ENCODE results near the gene B3GNT3.

Gene B3GNT3

GRCh38 chr19:17842663-17843291, 47.8 kb downstream of the B3GNT3 start:
- H3K4me3 ChIP-seq (replicated peaks in 1 of 2; ENCODE audit: low read depth in 2 of 2, low read length in 2 of 2) = peak overlapping the region; percentile 21 to 37
- no peak for DNase-seq (ENCODE audit: low read depth in 2 of 2)
- TF ChIP-seq CTCF (IDR thresholded peaks at IDR 0.05; ENCODE audit: low read depth, low read length) = no peak

- TF ChIP-seq CTCF (IDR thresholded peaks at IDR 0.05; ENCODE audit: low read depth, low read length) = no peak
- H3K4me3 ChIP-seq (replicated peaks in 1 of 2; ENCODE audit: low read depth in 2 of 2, low read length in 2 of 2) = no peak overlapping the region
- DNase-seq (ENCODE audit: low read depth in 2 of 2) = no peak
Measured at GRCh38 chr19:17843292-17843827, 48.4 kb downstream of the B3GNT3 start.

- no peak overlapping the region for H3K4me3 ChIP-seq (replicated peaks in 1 of 2; ENCODE audit: low read depth in 2 of 2, low read length in 2 of 2)
- no peak for TF ChIP-seq CTCF (IDR thresholded peaks at IDR 0.05; ENCODE audit: low read depth, low read length)
- DNase-seq (ENCODE audit: low read depth in 2 of 2) = no peak
Measured at GRCh38 chr19:17843908-17844490, 49.1 kb downstream of the B3GNT3 start.

GRCh38 chr19:17846146-17846545, 51.2 kb downstream of the B3GNT3 start:
- no peak for DNase-seq (ENCODE audit: low read depth in 2 of 2)
- no peak for TF ChIP-seq CTCF (IDR thresholded peaks at IDR 0.05; ENCODE audit: low read depth, low read length)
- H3K4me3 ChIP-seq (replicated peaks in 1 of 2; ENCODE audit: low read depth in 2 of 2, low read length in 2 of 2) = no peak overlapping the region

- DNase-seq (ENCODE audit: low read depth in 2 of 2) = peak; percentile 80 to 87
- TF ChIP-seq CTCF (IDR thresholded peaks at IDR 0.05; ENCODE audit: low read depth, low read length) = no peak
- H3K4me3 ChIP-seq (replicated peaks in 1 of 2; ENCODE audit: low read depth in 2 of 2, low read length in 2 of 2) = peak within 1 kb of the TSS; percentile 45 to 50
Measured at GRCh38 chr19:17847538-17848366, 52.8 kb downstream of the B3GNT3 start, which contains the start of gene JAK3. JAK3 (minus strand) TSS chr19:17847982; CDS start chr19:17844417, 3,565 bp downstream.

GRCh38 chr19:17848595-17849292, 53.8 kb downstream of the B3GNT3 start:
- no peak for DNase-seq (ENCODE audit: low read depth in 2 of 2)
- no peak overlapping the region for H3K4me3 ChIP-seq (replicated peaks in 1 of 2; ENCODE audit: low read depth in 2 of 2, low read length in 2 of 2)
- TF ChIP-seq CTCF (IDR thresholded peaks at IDR 0.05; ENCODE audit: low read depth, low read length) = no peak

All from cardiac fibroblast (primary cell).